ENCODE results near the gene SWT1.

The SWT1 gene

GRCh38 chr1:185156854-185157598 is at the start of gene SWT1, which contains the start of gene TRMT1L:
SWT1 (plus strand) TSS chr1:185157167; CDS start chr1:185160842, 3,675 bp downstream.
TRMT1L (minus strand) TSS chr1:185156953; CDS start chr1:185156712, 241 bp downstream.
- peak; percentile 95 to 98 (median 96) for DNase-seq

- no peak for DNase-seq
These were observed 48.6 kb upstream of the SWT1 start for GRCh38 chr1:185108321-185108720.

GRCh38 chr1:185110145-185110544 is 46.8 kb upstream of the SWT1 start:
- no peak for DNase-seq

- no peak for DNase-seq
These were observed 45.1 kb upstream of the SWT1 start for GRCh38 chr1:185111873-185112272.

GRCh38 chr1:185112356-185112755 is 44.6 kb upstream of the SWT1 start:
- DNase-seq: no peak

GRCh38 chr1:185129708-185130107 is 27.3 kb upstream of the SWT1 start:
- DNase-seq: no peak

- DNase-seq: no peak
These were observed 24.4 kb upstream of the SWT1 start for GRCh38 chr1:185132534-185132933.

GRCh38 chr1:185137896-185138545 is 18.9 kb upstream of the SWT1 start:
- no peak for DNase-seq

GRCh38 chr1:185139246-185139645 is 17.7 kb upstream of the SWT1 start:
- no peak for DNase-seq

- DNase-seq: no peak
These were observed 12.7 kb upstream of the SWT1 start for GRCh38 chr1:185144233-185144632.

GRCh38 chr1:185151215-185151614 is 5.8 kb upstream of the SWT1 start:
- no peak for DNase-seq

- no peak for DNase-seq
These were observed 4.7 kb upstream of the SWT1 start for GRCh38 chr1:185152187-185152767.

- no peak for DNase-seq
These were observed 2.0 kb upstream of the SWT1 start for GRCh38 chr1:185154912-185155513.

- DNase-seq: peak in 3 of 6 experiments; percentile 40 to 59 (median 54)
These were observed 1.2 kb upstream of the SWT1 start for GRCh38 chr1:185155600-185156287.

GRCh38 chr1:185156288-185156853 is 596 bp upstream of the SWT1 start:
- peak in 2 of 6 experiments; percentile 67 to 77 for DNase-seq

GRCh38 chr1:185157599-185158412 is 839 bp downstream of the SWT1 start:
- DNase-seq: peak in 2 of 6 experiments; percentile 12 to 15

GRCh38 chr1:185158800-185159199 is 1.8 kb downstream of the SWT1 start:
- no peak for DNase-seq

GRCh38 chr1:185159966-185160365 is 3.0 kb downstream of the SWT1 start:
- DNase-seq: no peak

GRCh38 chr1:185162491-185162890 is 5.5 kb downstream of the SWT1 start:
- DNase-seq: no peak

GRCh38 chr1:185166106-185166505 is 9.1 kb downstream of the SWT1 start:
- no peak for DNase-seq

- DNase-seq: peak; percentile 7 to 73 (median 27)
These were observed 13.4 kb downstream of the SWT1 start for GRCh38 chr1:185170291-185170848.

Data from stimulated activated naive CD4-positive, alpha-beta T cell (primary cell).